Tongue (tissue), 2 donors: ENCODE measurements around the gene SPARCL1. TPM values are rescaled to one million over a fixed set of nuclear protein-coding genes. Genes with fewer than 3 reads are reported as not detected.

ENCODE experiments used
- DNase-seq: peaks from one replicate; pipeline ENCODE4 v3.0.0-alpha.2; 2015
- total RNA-seq: library from RNA; depleted of rRNA; stranded (reverse); fragments of >200 nt; gene quantifications from one replicate; pipeline ENCODE4 v1.2.3, GENCODE V29; 2014

Gene SPARCL1
- total RNA-seq, 1 donor from 2014 or later, result 395 TPM

DNA sequence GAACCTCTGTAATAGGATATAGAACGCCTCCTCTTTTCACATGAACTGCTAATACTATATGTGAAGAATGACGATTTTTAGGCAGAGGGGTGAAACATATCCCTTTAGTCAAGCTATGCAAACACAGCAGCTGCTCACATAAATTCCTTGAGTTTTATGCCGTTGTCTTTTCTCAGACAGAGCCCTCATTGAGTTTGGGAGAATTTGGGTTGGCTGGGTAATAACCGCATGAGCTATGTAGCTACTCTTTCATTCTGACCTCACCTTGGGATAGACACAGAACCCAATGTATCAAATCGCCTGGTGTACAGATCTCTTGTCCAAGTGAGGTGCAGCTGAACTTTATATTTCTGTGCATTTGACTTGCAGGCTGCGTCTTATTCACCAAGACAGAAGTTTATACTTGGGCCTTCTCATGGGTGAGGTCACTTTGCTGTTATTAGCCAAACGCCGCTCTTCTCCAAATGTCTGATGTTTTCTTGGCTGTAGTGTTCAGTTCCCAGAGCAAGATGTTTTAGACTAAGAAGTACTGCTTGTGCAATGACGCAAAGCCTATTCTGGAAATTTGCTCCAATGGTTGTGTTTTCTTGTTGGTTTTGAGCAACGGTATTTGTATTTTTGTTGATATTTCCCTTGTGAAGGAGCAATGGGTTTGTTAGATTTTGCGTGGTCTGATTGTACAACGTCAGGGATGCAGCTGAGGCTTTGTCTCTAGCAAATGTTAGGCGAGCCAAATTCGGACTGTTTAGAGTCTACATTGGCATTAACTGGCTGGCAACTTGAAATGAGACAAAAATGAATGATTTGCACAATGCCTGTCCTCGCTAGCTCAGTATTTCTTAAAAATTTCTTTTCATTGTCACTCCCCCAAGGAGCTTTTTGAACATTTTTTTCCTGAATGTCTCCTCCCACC, 11.2 kb upstream of the SPARCL1 start:
- peak; percentile 95 for DNase-seq

DNA sequence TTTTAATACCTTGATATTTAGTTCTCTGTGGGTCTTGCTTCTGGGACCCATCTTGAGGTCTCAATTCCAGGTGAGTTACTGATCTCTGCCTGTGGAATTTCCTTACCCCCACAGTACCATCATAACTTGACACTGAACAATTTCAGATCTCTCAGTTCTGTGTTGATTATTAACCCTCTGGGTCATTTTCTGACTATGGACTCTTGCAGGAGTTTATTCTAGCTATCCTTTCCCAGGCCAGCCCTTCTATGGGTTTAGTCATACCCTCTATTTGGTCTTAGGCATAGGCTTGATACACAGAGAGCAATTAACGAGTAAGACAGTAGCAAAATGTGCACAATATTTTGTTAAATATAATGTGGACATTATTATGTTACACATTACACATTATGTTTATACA, 3.7 kb upstream of the SPARCL1 start:
- no peak for DNase-seq

DNA sequence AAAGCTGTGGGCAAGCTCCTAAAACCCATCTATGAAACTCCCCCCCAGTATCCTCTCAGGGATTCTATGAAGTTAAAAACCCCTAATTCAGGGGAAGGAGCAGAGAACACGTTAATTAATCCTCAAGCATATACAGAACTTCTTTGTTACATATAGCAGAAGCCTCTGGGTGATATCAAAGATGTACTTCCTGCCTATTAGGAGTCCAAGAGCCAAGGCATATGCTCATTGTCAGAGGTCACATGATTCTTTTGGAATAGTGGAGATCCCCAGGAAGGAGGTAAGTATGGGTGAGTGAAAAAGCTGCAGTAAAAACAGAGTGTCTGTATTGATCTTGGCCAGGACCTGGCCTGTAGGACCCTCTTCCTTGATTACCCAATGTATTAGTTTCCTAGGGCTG, 2.9 kb upstream of the SPARCL1 start:
- no peak for DNase-seq

DNA sequence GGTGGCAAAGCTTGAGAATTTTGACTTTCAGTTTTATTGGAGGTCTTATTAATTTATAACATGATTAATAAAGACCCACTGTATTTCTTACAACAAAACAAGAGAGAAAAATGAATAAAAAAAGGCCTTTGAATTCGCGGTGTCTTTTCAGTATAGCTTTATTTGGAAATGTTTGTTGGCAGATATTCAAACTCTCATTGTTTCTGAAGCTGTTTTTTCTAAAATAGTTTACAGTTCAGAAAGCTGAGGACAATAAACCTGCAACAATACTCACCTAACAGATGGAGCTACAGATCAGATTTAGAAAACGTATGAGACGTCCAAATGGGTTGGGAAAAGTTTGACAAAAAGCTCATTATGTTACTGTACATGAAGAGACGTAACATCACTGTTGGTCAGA, 2.4 kb upstream of the SPARCL1 start:
- DNase-seq, result peak; percentile 61

DNA sequence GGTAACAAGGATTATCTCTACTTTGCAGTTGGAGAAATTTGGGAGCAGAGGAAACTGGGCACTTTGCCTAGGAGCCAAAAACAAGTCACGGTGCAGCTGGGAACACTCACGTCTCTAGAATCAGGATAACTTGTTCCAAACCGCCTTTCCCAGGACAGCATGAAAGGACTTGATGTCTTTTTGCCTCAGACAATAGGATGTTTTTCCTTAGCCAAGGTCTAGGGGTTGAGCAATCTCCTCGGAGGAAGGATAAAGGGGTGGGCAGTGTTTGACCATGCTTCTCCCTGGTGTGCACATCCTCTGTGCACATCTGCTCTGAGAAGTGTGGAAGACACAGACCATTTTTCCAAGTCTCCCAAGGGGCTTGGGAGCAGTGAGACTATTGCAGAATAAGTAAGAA, 1.7 kb upstream of the SPARCL1 start:
- DNase-seq, result peak; percentile 91

DNA sequence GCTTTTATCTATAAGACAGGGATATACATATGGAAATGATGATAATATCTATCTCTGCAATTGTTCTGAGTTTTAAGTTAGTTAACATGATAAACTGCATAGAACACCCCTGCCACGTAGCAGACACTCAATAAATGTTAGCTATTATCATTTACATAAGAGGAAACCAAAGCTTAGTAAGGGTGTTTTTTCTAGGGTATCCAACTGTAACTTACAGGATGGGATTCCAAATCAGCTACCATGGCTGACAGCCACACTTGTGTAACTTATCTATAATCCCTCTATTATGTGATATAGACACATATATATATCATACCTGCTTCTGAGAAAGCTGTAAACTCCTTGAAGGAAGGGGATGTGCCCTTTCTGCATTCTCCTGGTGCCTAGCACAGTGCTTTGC, 1.1 kb upstream of the SPARCL1 start:
- DNase-seq, result no peak

DNA sequence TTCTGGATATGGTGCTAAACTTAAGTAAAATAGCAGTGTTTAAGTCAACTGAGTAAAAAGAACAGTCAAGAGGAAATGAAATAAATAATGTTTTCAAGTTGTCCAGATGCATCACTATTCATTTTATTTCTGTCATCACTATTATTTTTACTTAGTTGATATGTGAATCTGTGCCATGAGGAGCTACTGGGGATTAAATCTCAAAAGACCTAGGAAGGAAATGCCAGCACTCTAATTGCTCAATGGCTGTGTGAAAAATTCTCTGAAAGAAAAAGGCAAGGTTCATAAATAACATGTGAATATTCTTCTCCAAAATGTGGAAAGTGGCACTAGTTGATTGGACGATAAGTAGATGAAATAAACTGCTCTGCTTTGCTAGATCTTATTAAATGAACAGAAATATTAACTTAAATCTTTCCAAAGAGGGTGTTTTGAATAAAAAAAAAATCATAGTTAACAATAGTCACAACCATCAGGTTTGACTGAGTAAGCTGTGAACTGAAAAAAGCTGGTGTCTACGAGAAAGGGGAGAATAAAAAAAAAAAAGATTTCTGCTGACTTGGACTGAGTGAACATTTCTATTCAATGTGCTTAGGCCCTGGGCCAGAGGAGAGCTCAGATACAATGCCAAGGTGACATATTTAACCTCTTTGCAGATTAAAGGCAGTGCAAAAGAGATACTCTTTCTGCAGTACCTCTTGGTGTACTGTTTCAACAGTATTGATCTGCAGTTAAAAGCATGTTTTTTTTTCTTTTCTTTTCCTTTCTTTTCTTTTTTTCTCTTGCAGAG, 1.6 kb downstream of the SPARCL1 start:
- DNase-seq, result peak; percentile 58

DNA sequence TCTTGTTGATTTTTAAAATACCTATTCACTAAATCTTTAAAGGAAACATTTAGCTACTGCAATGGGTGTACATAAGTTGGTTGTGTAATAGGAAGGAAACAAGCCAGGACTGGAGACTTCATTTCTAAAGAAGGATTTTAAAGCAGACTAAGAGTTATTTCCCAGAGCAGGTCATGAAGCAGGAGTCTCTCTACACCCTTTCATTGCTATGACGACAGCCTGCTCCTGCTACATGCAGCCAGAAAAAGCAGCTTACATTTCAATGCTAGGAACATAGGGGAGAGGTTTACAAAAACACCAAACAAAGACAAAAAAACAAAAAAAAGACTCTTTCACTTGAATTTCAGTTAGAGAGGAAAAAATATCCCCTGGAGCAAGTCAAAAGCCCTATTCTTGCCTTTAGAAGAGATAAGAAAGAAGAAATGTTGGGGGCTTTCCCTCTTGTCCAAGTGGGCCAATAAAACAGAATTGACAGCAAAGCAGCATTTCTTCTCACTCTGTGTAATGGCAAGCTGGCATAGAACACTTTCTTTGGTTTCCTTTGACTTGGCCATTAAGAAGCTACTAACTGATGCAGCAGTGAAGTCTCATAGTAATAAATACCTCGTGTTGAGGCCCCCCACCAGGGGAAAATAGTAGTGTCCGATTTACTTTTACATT, 3.4 kb downstream of the SPARCL1 start:
- peak; percentile 80 for DNase-seq

DNA sequence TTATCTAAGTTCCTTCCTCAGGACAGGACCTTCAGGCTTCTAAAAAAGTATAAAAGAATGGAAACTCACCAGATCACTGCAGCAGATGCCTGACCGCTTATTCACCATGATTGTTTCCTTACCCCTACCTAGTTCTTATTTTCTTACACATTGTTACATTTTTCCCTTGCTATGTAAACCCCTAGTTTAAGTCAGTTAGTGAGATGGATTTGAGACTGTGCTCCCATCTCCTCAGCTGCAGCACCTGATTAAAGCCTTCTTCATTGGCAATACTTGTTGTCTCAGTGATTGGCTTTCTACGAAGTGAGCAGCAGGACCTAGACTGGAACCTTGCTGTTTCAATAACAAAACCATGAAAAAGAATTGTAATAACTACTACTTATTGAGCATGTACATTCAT, 4.7 kb downstream of the SPARCL1 start:
- no peak for DNase-seq

DNA sequence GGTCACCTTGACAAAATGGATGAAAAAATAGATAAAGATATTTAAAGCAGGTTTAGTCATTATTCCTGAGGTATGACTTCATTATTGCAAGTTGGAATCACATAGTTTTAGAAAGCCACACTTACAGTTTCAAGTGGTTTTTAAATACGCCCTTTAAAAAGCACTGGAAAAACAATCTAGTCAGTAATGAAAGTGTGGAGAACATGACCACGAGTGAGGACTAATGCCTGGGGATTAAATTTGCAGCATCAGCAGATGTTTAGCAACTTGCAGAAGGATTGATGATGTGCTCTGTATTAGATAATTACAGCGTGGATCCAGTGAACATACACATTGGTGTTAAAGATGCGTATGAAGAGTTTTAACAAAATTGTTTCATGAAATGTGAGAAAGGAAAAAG, 5.9 kb downstream of the SPARCL1 start:
- no peak for DNase-seq

DNA sequence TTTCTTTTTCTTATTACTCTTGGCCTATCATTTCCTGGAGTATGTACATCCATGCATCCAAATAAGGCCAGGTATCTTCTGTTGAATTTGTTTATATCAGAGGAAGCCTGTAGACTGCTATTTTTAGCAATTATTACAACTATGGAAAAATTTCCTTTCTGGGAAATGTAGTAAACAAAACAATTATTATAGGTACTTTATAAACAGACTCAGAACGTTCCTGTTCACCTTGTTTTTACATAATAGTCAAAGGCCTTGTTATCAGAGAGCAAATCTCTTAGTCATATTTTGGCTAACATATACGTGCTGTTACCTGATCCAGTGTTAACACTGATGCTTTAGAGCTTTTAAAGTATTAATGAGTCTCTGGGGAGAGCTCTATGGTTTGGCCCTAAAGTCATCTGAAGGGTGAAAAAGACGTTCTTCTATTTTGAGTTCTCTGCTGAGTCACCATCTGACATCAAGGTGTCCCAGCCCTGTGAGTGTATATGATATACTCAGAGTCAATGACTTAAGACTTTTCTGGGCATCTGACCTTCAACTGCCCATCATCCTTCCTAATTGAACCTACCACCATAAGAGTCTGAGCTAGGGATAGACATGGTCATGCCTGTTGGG, 7.3 kb downstream of the SPARCL1 start:
- no peak for DNase-seq

DNA sequence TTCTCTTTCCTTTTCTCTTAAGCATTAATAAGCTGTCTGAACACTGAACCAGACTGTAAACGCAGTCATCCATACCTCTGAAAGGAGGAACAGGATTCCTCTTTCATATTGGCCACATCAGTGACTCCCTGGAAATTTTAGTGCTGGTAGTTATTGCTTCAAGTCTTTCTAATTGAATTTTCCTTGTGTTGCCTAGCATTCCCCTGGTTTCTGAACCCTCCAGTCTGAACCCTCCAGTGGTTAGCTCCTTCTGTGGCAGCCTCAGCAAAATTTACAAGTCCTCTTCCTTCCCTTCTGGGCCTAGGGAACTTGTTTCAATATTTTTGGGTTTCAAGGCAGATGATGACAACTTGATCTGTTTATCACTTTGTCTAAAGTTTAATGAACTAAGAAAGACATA, 7.9 kb downstream of the SPARCL1 start:
- DNase-seq, result no peak

DNA sequence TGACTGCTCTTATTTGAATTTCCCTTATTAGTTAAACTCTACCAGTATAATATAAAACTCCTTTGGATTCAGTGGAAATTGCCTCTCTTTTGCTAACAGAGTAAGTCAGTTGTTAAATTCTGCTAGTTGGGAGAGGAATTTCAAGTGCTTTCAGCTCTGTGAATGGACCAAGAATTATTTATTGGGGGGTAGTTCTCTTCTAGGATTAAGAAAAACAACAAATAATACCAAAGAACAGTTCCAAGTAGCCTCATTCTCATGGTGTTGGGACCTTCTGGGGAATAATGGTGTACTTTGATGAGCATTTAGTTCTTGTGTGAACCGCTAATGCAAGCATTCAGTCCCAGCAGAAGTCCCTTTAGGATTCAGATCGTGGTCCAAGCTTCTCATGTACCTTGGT, 11.6 kb downstream of the SPARCL1 start:
- DNase-seq, result no peak

DNA sequence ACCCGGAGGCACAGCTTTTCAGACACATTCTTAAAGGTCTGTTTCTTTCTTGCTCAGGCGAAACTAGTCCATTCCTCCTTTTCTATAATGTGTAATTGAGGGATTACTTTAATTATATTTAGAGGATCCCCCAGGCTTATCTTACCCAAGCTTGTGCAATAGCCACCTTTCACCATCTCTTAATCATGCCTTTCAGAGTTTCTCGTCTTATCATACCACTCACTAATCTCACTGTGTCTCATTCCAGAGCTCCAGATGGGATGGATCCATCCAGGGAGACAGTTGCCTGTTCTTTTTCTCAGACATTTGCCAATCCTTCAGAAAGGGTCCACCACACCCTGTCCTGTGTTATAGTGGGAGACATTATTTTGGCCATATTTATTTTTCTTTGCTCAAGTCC, 12.5 kb downstream of the SPARCL1 start:
- DNase-seq, result no peak

DNA sequence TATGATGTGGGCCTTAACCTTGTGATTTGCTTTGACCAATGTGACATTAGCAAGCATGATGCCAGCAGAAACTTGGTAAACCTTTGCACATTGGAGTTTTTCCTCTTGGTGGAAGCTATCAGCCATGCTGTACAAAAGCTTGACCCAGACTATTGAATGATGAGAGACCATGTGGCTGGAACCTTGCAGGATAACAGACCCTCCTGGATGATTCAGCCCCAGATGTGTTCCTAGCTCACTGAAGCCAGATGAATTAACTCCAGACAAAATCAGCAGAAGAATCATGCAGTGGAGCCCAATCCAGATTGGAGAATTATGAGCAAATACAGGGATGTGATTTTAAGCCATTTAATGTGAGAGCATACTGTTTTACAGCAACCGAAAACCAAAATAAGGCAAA, 16.8 kb downstream of the SPARCL1 start:
- DNase-seq, result no peak

DNA sequence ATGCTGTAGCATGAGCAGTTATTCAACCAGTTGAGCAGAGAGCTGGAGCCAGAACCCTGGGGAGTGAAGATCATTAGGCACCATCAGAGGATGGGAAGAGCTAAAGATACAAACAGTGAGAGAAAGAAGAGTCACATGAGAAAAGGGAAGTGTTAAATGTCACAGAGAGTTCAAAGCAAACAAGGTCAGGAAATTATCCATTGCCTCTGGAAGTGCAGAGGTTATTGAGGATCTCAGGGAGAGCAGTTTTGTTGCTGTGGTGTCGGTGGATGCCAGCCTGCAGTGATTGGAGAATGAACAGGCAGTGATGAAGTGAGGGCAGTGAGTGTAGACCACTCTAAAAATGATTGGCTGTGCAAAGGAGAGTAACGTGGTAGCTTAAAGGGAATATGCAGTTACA, 17.7 kb downstream of the SPARCL1 start:
- no peak for DNase-seq

DNA sequence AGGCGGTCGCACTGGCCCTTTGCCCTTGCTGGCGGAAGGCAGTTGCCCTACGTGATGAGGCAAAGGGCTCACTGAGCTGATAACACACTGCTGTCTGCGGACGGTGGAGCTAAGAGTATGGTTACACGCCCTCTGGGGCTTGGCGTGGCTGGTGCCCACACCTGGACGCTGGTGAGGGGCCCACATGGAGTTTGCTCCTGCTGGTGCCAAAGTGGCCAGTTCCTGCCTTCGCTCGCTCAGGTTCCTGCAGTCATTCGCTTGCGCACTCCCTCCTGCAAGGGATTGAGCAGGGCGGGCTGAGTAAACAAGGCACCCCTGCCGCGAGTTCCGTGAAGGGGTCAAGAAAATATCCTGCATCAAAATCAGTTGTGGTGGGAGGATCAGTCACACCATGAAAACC, 18.4 kb downstream of the SPARCL1 start:
- no peak for DNase-seq

DNA sequence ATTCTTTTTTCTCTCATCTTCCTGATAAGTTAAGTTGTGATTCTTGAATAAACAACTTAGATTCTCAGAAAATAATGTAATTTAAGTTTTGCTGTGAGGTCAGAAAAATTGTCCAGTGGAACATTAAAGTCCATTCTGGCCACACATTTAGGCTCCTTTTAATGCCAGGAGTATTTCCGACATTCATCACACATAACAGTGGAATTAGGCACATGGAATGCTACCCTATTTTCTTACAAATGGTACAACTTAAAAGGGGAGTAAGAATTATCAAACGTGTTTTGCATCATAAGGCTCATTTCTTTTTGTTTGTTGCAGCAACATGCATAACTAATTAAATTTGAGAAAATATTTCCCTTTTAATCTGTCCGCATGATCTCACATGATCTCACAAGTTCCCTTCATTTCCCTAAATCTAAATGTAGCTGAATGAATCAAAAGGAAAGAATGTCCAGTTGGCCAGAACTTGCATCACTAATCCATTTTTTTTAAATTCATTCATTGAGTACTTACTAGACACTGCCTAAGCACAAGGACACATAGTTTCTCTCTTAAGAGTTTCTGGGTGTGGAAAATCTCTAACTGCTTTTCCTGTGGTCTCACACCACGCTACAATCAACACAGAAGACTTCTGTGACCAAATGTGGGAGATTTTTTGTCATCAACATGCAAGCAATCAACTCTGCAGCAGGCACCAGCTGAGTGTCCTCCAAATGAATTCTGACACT, 22.0 kb downstream of the SPARCL1 start:
- no peak for DNase-seq

DNA sequence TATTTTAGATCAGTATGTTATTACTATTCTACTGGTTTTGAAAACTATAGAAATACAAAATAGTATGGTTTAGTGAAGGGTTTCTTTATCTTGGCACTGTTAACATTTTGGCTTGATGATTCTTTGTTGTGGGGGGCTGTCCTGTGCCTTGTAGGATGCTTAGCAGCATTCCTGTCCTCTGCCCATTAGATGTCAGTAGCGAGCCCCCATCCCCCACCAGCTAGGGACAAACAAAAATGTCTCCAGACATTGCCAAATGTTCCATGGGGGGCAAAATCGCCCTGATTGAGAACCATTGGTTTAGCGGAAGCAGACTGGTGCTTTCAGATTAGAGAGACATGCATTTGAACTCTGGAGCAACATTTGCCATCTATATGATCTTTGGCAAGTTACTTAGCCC, 23.3 kb downstream of the SPARCL1 start:
- no peak for DNase-seq

DNA sequence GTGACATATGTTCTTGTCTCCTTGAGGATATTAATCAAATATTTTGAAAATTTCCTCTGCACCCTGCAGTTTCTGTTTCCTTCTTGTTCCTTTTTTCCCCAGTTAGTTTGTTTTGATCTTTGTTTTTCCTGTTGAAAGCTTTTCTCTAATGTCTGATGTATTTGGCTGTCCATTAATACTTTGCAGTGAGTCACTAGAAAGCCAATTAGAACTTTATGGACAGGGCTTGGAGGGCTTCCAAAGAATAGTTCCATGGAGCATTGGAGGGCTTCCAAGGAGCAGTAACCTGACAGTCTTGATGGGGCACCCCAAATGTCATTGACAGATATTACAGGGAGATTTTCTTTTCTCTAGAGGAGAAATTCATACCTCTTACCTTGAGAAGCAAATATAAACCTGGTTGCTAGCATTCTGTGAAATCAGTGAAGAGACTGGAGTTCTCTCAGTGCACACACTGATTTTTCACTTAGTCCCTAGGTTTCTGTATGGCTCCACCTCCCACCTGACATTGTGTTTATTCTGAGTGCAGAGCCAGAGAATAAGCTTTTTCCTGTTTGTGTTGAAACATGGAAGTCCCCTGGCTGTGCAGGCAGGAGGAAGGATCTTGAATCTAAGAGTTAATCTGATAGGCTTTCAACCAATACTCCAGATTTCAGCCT, 26.5 kb downstream of the SPARCL1 start:
- no peak for DNase-seq

DNA sequence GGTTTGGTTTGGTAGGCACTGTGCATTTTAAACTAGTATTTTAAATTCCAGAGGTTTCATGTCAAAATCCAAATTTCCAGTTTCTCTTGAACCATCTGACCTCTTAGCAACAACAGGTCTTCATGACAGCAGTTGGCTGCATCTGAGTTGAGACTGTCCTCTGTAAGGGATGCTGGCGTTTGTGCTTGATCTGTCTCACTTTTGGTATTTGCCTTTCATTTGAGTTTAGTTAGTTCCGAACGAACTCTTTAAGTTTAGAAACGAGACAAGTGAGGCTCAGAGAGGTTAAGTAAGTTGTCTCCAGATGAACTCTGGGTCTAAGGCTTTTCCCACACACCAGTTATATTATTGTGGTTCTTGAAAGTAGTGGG, 29.1 kb downstream of the SPARCL1 start:
- DNase-seq, result no peak
